GM19463 (cell line): Measurements from ENCODE around the gene PRR7.

Source experiments
- ATAC-seq: cut with Tn5 transposase; IDR thresholded peaks from one replicate; pipeline ENCODE4 v1.9.1; 2021; ENCODE audit warnings: mild to moderate bottlenecking, moderate library complexity; ENCODE audit not compliant: unreplicated experiment

PRR7 gene

DNA sequence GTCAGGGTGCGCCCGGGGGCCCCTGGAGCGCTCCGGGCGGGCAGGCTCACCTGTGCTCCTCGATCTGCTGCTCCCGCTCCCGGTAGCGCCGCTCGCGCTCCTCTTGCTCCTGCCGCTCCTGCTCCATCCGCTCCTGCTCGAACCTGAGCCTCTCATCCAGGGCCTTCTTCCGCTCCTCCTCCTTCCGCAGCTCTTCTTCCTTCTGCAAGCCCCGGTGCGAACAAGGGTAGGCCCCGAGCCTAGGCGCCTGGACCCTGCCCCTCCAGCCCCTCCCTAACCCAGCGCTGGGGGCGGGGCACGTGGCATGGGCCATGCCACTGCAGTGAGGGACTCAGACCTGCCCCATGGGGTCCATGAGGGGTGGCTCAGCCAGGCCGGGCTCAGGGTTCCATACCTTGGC, 20.2 kb downstream of the PRR7 start:
- ATAC-seq, result no peak

DNA sequence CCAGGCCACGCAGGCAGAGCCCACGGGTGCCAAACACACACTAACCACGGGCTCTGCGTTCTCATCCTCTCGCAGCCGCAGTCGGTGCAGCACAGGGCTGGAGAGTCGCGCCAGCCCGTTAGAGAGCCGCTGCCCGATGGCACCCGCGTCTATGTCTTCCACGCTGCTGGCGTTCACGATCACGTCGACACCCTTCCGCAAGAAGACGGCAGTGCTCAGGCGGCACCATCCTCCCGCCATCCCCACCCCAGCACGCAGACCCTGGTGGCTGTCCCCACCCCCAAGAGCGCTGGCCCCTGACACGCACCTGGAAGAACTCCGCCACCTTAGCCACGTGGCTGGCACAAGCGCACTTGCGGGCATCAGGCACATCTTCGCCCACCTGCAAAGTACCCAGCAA, 20.8 kb downstream of the PRR7 start:
- ATAC-seq, result no peak

DNA sequence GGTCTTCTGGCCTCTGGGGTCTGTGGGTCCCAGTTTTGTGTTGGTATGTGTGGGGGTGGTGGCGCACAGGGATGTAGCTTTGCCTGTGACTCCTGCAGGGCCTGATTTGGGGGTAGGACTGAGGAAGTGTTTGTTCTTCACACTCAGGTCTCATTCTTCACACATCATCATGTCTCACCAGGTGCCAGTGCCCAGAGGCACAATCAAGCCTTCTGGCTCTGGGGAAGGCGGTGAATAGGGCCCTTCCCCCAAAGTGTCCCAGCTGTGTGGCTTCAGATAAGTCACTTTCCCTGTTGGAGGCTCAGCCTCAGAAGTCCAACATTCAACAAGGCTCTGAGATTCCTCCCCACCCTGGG, 21.7 kb downstream of the PRR7 start:
- no peak for ATAC-seq

DNA sequence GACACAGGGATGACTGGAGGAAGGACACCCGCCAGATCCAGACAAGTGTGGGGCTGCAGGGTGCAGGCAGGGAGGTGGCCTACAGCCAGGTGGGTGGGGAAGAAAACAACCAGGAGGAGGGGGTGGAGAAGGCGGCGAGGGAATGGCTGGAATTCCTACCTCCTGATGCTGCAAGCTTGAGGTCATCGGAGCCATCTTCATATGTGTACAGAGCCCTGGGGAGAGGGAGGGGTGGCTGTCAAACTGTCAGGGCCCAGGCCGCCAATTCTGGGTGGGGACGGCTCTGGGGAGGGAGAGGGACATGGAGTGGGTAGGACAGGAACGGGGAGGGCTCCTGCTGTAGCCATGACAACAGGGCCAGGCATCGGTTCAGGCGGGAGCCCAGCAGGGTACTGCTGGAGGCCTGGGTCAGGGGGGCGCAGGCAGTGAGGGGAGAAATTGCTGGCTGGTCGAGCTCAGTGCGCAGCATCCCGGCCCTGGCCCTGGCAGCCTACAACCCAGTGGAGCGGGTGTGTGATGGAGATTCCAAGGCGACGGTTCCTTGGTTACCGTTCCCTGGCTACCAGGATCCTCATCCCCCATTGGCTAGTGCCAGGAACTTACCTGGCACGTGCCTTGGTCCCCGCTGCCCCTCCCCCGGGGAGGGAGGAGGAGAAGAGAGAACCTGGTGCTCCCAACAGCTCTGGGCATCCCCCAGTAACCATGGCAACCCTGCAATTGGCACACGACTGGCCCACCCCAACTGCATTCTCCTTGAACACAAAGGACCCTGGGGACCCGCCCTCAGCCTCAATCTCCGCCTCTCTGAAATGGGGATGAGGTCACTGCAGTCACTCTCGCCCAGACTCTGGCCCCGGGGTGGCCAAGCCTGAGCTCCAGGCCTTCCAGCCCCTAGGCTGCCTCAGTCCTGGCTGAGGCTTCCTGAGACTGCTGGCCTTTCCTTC, 22.3 kb downstream of the PRR7 start:
- ATAC-seq, result no peak

DNA sequence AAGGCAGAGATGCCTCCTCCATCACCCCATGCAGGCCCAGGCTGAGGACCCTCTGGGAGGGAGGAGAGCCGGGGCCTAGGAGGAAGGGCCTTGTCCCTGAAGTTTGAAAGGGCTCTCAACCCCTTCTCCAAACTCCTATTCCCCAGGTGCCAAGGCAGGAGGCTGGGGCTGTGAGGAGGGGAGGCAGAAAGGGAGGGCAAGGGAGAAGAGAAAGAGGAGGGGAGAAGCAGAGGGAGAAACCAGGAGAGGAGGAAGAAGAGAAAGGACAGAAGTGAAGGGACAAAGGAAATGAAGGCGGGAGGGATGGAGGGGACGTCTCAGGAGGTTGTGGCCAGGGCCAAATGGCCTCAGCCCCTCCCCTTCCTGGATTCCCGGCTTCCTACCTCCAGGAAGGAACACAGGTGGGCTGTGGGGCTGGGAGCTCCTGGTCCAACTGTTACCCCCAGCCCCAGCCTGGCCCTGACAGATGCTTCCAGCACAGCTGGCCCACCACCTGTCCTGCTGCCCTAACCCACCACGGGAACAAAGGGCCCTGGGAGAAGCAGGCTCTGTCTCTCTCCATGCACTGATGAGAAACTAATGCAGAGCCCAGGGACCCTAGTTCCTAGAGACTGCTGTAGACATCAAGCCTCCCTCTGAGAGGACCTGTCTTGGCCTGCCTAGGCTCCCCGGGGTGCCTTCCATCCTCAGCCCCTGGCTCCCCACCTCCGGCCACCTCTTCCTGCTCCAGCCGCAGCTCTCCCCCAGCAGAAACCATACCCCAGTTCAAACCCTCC, 23.3 kb downstream of the PRR7 start:
- ATAC-seq, result no peak

DNA sequence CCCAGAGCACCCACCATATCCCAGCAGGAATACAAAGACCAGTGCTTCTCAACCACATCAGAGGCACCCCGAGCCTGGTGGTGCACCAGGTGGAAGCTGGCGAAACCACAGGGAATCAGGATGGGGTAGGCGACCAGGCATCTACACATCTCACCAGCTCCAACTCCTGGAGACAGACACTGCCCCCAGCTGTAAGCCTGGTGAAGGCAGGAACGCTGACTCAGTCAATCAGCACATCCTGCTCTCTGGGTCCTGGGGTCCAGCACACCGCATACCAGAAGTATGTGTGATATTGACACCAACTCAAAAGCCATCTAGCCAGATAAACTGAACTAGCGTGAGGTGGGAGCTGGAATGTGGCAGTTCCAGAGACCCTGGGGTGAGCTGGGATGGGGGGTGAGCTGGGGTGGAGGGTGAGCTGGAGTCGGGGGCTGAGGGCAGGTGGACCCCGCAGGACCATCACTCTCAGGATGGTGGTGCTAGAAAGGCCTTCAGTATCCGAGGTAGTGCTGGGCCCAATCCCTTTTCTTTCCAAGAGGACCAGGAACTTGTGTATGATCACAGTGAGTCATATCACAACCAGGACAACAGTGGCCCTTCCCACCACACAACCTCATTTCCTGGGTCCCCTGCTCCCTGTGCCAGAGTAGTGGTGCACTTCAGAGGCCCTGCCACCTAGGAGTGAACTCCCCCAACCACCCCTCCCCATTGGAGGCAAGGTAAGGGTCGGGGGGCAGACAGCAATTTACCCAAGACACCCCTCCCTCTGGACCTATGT, 24.3 kb downstream of the PRR7 start:
- no peak for ATAC-seq

DNA sequence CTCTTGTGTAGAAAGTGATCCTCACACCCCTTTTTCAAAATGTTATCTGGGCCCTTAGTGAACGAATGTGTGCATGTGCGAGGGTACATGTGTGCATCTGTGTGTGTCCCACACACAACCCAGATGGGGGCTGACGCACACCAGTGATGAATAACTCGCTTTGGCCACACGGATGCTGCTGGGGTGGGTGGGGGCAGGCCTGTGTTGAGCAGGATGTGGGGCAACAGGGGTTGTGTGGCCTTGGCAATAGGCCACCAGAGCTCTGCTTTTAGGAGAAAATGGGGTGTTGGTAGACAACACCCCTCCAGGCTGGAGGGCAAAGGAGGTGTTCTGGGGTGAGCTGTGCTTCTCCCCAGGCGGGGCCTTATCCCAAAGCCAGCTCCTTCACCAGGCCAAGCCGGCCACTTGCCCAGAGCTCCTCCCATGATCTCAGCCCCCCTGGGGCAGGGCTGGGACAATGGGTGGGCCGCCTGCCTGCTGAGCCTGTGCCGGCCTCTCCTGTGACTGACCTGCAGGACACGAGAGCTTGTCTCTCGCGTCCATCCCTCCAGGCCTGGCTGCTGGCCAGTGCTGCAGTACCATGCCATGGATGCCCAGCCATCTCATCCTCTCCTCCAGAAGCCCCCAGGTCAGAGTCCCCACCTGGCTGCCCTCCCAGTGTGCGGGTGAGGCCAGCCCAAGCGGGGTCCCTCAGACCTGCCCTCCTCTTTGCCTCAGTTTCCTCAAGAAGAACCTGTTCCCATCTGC, 25.2 kb downstream of the PRR7 start:
- ATAC-seq, result no peak

DNA sequence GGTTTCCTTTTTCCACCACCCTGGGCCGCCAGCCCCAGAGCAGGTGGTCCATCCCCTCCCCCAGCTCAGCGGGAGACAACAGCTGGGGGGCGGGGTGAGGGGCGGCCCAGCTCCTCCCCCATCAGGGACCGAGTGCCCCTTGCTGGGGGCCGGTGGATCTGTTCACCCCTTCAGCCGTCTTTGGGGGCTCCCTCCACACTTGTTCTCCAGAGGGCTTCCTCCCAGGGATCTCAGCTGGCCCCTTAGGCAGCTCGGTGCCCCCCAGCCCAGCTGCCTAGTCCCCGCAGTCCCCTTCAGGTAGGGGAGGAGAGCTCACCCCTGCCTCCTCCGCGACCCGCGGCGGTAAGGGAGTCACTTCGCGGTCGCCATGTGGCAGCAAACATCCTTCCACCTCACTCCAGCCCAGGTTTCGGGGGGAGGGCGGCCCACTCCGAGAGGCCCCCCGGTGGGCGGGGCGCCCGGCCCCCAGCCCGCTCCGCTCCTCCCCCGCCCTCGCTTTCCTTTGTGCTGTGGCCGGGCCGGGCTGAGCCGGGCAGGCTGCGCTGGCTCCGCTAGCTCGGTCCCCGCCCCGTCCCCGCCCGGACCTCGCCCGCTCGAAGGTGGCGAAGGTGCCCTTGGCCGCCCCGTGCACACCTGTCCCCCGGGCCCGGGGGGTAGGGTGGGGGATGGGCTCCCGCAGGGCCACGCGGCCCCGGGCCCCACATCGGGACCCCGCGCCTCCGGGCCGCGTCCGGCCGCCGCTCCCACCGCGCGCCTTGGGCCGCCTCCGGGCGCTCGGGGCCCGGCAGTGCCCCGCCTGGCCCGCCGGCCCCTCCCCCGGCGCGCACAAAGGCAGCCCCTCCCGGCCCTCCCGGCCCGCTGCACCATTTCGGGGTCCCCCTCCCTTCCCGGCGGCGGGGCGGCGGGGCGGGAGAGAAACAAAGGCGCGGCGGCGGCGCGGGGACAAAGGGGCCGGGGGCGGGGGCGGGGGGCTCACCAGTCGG, 26.1 kb downstream of the PRR7 start:
- peak; percentile 66 for ATAC-seq

DNA sequence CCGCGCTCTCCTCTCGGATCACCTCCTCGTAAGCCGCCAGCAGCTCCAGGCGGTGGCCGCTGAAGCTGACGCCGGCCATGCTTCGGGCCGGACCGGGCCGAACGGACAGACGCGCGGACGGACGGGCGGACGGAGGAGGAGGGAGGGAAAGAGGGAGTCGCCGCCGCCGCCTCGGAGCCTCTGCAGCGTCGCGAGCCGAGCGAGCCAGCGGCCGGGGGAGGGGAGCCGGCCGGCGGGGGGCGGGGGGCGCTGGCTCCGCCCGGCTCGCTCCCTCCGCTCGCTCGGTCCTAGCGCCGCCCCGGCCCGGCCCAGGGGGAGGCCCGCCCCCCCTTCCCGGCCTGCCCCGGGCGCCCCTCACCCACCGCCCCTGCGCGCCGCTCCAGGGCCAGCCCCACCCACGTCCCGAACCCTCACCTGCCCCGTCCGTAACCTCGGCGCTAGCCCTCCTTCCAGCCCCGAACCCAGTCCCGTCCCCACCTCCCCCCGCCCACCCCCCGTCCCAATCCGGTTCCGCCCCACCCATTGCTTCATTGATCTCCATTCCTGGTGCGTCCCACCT, 26.9 kb downstream of the PRR7 start, which contains the start of gene DBN1:
Gene DBN1, minus strand, starts transcription at position 192 of the 559 bp plus-strand sequence. Its CDS starts 113 bp downstream, at position 79.
- ATAC-seq, result peak; percentile 50

DNA sequence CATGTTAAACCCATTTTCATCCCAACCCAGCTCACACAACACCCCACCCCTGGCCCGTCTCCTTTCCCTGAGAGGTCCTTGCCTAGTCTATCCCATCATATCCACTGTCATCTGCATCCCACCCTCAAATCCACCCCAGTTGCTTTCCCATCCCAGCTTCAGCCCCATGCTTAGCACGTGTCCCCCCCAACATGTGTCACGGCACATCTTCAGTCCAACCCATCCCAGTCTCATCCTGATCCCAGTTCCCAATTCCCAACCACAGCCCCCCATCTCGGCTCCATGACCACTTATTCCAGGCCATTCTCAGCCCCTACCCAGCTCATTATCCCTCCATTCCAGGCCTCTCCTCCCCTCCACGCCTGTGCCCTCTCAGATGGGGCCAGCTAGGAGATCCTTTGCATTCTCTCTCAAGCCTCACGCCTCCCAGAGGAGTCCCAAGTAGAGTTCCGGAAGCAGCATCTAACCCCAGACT, 27.4 kb downstream of the PRR7 start:
- ATAC-seq, result no peak

DNA sequence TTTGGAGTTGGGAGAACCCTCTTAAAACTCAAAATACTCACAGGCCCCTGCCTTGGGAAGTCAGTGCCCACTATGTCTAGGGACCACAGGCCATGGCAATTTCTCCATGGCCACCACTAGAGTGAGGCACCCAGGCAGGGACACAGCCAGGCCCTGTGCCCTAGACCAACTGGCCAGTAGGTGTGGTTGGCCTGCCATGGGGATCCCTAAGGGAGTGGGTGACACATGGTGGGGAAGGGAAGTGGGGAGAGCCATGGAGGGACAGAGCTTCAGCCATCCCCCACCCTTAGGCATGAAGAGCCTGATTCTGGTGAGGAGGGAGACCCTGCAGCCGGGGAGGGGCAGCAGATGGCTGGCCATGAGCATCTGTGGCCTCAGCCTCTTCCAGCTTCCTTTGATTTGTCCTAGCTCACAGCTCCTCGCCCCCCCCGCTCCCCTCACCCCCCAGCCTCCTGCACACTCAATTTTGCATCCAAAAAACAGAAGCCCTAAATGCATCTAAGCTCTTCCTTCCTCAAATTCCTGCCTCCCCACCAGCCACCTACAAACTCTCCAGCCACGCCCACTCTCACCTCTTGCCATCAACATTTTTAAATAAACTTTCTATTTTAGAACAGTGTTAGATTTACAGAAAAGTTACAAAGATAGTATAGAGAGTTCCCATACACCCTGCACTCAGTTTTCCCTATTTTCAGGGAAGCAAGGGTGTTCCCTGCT, 28.4 kb downstream of the PRR7 start:
- no peak for ATAC-seq

DNA sequence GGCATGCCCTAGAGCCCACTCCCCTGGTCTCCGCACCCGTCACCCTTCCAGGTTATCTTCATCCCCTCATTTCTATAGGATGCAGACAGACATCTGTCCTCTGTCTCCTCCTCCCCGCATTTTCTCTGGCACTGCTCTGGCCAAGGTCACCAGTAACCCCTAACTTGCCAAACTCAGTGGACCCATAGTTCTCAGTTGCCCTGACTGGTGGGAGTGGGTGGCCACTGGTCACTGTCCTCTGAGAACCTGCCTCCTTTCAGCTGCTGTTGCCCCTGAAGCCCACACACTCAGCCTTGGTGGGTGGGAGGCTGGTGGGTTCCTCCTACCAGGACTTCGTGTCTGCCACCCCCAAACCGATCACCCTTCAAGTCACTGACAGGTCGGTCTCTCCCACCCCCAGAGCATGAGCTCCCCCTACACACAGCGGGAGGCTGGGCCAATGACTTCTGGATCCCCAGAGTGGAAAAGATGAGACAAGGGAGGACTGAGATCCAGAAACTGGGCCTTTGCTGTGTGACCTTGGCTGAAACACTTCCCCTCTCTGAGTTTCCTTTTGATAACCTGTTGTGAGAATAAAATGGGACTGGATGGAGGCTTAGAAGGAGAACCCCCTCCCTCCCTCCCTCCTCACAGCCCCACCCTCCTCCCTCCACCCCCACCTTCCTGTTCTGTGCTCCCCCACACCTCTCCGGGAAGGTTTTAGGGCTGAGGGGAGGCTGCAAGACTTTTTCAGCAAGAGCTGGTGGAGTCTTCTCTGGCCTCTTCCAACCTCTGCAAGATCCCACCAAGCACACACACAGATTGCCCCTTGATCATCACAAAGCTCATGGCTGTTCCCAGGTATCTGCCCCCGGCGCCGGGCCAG, 29.2 kb downstream of the PRR7 start:
- no peak for ATAC-seq

DNA sequence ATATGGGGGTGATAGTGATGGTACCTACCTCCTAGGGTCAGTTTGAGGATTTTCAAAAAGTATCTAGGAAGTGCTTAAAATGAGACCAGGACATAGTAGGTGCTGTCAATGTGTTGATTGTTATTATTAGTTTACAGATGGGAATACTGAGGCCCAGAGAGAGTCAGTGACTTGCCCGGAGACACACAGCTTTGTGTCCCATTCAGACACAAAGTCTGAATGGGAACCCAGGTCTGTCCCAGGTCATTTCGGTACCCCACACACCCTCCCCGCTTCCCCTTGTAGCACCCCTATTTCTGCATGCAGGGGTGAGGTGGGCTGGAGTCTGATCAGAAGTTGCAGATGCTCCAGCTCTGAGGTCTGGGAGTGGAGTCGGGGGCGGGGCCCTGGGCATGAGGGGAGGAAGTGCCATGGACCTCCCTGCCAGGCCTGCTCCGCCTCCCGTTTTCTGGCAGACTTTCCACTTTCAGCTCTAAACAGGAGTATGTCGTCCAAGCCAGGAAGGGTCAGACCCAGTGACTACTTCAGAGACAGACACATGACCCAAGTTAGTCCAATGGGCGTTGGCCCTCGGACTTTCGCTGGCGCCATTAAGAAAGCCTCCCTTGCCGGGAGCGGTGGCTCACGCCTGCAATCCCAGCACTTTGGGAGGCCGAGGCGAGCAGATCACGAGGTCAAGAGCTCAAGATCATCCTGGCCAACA, 30.1 kb downstream of the PRR7 start:
- ATAC-seq, result no peak

DNA sequence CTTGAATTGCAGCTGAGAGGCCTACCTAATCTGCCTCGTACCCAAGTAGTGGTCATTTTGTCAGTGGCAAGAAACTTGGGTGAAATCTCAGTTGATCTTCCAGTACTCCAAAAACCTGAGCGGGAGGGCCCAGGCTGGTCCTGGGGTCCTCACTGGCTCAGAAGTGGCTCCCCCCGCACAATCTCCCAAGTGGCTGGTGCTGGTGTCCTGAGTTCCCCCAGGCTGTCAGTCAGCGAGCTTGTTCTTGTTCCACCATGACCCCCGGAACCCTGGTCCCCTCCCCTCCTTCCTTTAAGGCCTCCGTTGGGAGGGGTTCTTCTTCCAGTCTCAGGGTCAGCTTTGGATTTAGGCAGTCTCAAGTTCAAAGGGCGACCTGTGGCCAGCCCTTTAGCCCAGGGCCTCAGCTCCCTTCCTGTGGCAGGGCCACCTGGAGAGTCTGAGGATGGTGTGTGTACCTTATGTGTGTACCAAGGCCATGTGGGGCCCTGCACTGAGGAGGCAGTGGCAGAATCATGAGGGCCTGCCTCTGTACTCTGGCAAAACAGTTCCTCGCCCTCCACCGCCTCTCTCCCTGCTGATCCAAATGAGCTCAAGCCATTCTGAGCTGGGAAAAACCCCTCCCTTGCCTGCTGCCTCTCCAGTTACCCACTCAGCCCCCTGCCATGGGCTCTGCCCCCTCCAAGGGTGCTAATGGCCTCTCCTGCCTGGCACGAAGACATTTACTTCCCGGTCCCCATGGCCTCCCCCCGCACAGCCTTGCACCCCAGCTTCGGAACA, 31.3 kb downstream of the PRR7 start:
- no peak for ATAC-seq

DNA sequence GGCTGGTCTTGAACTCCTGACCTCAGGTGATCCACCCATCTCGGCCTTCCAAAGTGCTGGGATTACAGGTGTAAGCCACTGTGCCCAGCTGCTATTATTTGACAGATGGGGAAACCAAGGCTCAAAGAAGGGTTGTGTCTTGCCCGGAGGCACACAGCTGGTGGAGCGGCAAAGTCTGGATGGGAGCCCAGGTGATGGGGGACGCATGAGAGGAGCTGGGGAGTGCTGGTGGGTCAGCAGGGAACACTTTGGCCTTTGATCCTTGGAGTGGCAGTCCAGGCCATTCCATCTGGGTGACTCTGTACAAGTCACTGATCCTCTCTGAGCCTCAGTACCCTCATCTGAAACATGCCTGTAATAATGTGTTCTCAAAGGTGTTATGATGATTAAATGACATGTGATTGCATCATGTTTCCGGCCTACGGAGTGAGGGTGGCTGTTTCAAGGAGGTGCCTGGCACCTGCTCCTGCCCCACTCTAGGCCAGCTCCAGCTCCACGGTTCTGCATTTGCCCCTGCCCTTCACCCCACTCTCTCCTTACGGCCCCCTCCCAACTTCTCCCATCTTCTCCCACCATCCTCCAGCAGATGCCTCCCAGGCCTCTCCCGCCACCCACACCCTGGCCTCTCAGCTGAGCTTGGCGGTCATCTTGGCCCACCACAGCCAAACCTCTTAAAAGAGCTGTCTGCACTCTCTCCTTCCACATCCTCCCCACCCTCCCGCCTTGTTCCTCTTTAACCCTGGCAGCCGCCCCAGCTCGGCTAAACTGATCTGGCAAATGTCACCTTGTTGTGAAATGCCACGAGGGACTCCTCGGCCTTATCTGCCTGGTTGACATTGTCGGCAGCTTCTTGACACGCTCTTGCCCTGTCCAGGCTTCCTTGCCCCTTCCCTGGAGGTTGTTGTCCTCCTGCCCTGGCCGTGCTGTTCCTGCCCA, 32.4 kb downstream of the PRR7 start:
- ATAC-seq, result no peak
